Activated naive CD4-positive, alpha-beta T cell treated with anti-CD3 and anti-CD28 coated beads, Interleukin-2, amount 10 ng/mL, durations not matched to agents 5 hours and 36 hours (primary cell): ENCODE results near the gene CHMP2A. TPM values are rescaled to one million over a fixed set of nuclear protein-coding genes. Genes with fewer than 3 reads are reported as not detected.

Source experiments
- microRNA-seq: library from miRNA; unstranded; fragments of <30 nt; microRNA quantifications from one replicate; pipeline ENCODE4 v1.2.0, GENCODE V29; 2022; ENCODE audit warnings: borderline microRNAs expressed, borderline replicate concordance
- total RNA-seq, 2 experiments: library from RNA; stranded (reverse); gene quantifications; one replicate each; pipeline ENCODE4 v1.2.3, GENCODE V29; 2021

The CHMP2A gene
- total RNA-seq: 100 to 1,000 TPM; 112 to 116 TPM

DNA sequence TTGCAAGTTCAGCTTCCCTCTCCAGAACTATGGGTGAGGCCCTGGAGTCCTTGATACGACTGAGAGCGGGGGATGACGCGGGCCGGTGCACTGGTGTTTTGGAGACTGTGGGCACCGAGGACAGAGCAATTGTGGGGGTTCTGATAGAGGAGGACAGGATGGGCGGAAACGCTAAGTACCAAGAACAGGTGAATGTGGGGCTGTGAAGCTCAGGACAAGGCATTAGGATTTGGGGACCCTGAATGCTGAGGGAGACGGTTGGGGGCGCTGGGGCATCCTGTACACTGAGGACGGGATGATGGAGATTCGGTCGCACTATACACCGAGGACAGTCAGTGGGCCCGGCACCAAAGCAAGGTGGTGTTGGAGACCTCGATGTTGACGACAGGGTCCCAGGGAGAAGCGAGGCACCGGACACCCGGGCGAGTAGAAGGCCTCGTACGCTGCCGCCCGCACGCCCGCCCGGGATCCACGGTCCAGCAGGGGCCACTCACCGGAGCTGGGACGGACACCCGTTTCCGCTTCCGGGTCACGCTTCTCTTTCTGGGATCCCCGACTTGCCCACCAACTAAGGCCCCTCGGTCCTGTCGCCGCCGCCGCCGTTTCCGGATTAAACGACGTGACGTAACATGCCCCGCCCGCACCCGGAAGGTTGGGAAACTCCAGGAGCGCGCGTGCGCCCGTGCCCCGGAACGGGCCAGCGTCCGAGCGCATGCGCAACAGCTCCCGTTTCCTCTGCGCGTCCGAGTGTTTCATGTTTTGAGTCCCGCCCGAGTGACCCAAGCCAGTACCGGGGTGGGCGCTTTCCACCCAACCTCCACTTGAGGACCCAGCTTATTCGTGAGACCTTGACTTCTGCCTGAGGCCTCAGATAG lies at the start of gene CHMP2A:
Gene CHMP2A, minus strand, starts transcription at position 612 of the 875 bp plus-strand sequence. CDS start 893 bp downstream, outside the sequence.

DNA sequence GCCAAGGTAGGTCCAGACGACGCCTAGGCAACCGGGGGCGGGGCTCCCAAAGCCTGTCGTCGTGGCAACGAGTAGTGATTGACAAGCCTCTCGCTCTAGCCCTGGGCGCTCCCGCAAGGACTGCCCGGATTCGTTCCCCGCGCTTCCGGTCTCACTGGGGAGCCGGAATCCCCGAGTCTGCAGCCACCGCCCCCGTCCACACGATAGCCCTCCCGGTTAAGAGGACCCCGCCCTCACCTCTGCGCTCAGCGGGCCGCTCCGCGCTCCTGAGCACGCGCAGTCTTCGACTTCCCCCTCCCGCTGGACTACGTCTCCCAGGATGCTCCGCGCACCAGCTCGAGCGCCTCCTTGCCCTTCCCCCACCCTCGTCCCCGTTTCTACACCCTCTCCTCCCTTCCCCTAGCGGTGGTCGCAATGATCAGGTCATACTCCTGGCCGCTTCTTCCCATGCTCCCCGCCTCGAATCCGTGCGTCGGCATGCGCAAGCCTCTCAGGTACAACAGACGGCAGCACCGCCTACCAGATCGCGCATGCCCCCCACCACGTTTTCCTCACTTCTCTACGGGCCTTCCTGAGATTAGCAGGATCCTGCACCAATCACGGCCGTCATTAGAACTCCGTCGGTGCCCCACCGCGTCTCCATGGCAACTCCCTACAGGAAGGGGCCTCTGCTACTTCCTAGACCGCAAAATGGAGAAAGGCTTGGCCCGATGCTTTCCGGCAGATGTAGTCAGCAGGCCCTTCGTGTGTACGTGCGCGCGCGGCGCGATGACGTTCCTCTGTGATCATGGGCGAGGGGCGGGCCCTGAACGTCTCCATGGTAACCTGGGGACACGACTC lies 18.1 kb upstream of the CHMP2A start, which contains the start of gene MZF1:
Gene MZF1, minus strand, starts transcription at position 518 of the 840 bp plus-strand sequence. CDS start 1,946 bp downstream, outside the sequence.

DNA sequence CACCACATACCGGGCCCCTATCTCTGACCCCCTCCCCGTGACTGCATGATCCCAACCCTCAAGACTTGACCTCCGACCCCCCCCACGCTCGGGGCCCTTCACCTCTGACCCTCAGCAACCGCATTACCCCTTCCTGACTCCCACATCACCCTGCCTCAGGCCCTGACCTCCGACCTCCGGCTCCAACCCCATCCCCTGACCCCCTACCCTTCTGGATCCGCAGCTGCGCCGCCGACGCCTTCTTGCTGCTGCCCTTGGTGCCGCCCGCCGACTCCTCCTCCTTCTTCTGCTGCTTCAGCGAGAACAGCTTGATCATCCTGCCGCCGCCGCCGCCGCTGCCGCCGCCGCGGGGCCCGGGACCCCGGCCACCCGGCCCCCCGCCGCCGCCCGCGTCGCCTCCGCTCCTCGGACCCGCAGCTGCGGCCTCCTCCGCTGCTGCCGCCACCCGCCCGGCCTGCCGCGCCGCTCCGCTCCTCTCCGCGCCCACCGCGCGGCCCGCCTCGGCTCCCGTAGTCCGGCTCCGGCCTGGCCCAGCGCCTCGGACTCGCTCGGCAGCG lies 3.2 kb upstream of the CHMP2A start, which contains the start of gene UBE2M:
Gene UBE2M, minus strand, starts transcription at position 546 of the 557 bp plus-strand sequence. Its CDS starts 230 bp downstream, at position 316.

DNA sequence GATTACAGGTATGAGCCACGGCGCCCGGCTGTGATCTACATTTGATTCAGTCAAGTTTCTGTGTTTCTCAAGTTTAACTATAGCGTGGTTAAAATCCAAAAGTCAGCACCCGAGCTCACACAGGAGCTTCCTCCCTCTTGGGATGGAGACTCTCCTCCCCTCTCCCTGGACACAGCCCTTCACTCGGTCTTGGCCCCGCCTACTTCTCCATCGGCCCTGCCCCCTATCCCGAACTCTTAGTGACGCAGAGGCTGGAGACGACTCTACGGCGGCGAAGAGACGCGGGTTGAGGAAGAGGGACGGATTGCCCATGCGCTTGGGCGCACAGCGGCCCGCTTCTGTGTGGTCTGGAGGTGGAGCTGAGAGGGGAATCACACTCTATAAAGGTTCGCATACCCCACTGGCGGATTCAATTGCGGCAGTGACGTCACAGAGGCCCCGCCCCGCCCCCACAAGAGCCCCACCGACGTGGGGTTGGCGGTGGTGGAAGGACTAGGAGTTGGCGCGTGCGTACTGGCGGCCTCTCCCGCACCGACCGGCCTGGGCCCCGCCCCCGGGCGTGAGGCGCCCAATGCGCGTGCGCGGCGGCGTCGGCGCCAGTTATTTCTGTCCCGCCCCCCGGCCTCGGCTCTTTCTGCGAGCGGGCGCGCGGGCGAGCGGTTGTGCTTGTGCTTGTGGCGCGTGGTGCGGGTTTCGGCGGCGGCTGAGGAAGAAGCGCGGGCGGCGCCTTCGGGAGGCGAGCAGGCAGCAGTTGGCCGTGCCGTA lies 10.9 kb downstream of the CHMP2A start, which contains the start of gene TRIM28:
Gene TRIM28, plus strand, starts transcription at position 239 of the 765 bp plus-strand sequence. CDS start 694 bp downstream, outside the sequence.

DNA sequence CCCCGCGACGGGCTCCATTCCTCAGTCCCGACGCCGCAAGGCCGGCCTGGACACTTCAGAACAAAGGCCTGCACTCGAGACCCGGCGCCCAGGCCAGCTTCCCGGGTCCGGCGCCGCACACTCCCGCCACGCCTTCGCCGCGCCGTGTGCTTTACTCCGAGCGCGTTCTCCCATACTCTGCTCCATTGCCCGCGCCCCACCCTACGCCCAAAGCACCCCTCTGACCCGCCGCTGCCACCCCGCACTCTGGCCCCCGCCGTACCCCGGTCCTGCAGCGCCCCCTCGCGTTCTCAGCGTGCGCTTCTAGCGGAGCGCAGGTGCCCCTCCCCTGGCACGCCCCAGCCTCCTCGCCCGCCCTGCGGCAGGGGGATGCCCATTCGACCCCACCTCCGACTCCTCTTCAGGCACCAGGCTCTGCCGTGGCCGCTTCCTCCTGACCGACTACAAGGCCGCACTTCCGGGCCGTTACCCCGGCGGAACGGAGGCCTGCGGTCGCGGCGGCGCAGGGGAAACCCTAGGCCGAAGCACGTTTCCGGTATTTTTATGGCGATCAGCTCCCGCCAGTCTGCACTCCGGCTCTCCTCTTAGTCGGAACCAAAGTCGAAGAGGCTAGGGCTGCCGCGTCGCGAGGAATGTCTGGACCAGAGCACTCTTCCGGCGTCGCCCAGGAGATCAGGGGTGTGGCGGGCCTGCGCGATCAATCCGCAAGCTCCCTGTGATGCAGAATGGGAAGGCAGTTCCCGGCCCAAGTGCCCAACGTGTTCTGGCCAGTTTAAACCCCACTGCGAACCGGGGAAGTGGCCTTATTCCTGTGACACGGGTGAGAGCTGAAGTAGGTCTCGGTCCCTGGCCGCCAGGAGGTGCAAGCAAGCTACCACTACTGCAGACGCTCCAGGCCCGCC lies 35.3 kb downstream of the CHMP2A start, which contains the start of gene ZBTB45:
Gene ZBTB45, minus strand, starts transcription at position 456 of the 902 bp plus-strand sequence. CDS start 2,137 bp downstream, outside the sequence.

DNA sequence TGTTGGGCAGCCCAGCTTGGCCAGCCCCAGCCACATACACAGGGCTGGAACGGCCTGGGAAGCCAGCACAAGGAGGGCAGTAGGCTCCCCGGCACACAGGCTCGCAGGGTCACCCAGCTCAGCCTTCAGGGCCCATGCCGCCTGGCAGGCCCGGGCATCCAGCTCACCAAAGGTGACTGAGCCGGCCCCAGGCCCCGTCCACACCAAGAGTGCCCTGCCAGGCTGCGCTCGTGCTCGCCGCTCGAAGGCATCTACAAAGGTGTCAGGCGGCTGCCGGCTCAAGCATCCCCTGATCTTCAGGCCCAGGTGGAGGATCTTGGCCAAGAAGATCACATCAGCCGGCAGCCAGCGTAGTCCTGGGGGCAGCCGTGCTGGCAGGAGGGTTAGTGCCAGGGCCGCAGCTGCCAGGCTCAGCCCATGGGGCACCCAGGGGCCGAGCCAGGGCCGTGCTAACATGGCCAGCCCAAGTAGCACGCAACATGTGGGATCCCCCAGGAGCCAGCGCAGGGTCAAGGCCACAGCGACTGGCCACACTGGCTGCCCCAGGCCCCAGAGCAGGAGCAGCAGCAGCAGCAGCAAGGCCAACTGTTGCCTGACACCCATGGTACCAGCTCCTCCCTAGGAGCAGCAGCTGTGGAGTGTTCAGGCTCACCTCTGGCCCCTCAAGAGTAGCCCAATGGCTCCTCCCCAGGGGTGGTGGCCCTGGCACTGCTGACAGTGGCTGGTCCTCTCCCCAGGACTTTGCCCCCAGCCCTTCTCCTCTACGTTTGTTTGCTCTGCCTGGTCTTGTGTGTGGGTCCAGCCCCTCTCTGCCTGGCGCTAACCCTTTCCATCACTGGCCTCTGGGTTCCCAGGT lies 43.3 kb downstream of the CHMP2A start, which contains the start of gene SLC27A5:
Gene SLC27A5, minus strand, starts transcription at position 640 of the 856 bp plus-strand sequence. Its CDS starts 37 bp downstream, at position 603.

Small RNA genes within 50 kb of the gene (microRNA-seq; reads per million reads assigned to microRNA genes)
- not detected for gene MIR6807

Other genes starting within 250 kb of the CHMP2A start
- gene ERVK3-1, start 249.7 kb downstream of the CHMP2A start, total RNA-seq: 10 to 100 TPM; 59.5 to 59.7 TPM
- gene ZSCAN22, start 228.1 kb downstream of the CHMP2A start, total RNA-seq: 1 to 10 TPM; 4.6 to 5.3 TPM
- gene A1BG, start 201.6 kb downstream of the CHMP2A start, total RNA-seq: 1 to 10 TPM; 8.0 to 9.0 TPM
- 1 to 10 TPM; 1.5 to 2.1 TPM for gene ZNF497, start 192.4 kb downstream of the CHMP2A start, total RNA-seq
- 1 to 10 TPM; 1.8 to 2.3 TPM for gene ZNF837, start 174.1 kb downstream of the CHMP2A start, total RNA-seq
- gene RPS5, start 167.8 kb downstream of the CHMP2A start, total RNA-seq: 1,000 to 10,000 TPM; 1,327 to 1,390 TPM
- gene RNF225, start 159.4 kb downstream of the CHMP2A start, total RNA-seq: under 1 TPM; 0.31 to 0.35 TPM
- 1 to 10 TPM; 4.4 to 5.3 TPM for gene ZNF584, start 146.5 kb downstream of the CHMP2A start, total RNA-seq
- gene ZNF132, start 115.0 kb downstream of the CHMP2A start, total RNA-seq: 1 to 10 TPM; 4.9 to 5.5 TPM
- gene ZNF324B, start 103.5 kb downstream of the CHMP2A start, total RNA-seq: 10 to 100 TPM; 10.6 to 12.1 TPM
- 10 to 100 TPM; 13.5 to 13.7 TPM for gene ZNF324, start 88.0 kb downstream of the CHMP2A start, total RNA-seq
- 1 to 10 TPM; 8.5 to 8.7 TPM for gene ZNF446, start 78.8 kb downstream of the CHMP2A start, total RNA-seq
- gene SLC27A5, start 43.1 kb downstream of the CHMP2A start, total RNA-seq: 10 to 100 TPM; 11.2 to 11.6 TPM
- 10 to 100 TPM; 15.0 to 16.1 TPM for gene ZBTB45, start 35.3 kb downstream of the CHMP2A start, total RNA-seq
- 100 to 1,000 TPM; 358 to 381 TPM for gene TRIM28, start 11.0 kb downstream of the CHMP2A start, total RNA-seq
- 10 to 100 TPM; 62.2 to 69.2 TPM for gene UBE2M, start 3.5 kb upstream of the CHMP2A start, total RNA-seq
- gene MZF1, start 18.2 kb upstream of the CHMP2A start, total RNA-seq: 10 to 100 TPM; 32.9 to 39.7 TPM